HFFc6 (cell line): ENCODE results near the gene TMCC1. TPM values are rescaled to one million over a fixed set of nuclear protein-coding genes. Genes with fewer than 3 reads are reported as not detected.

Experiments used
- DNase-seq: peaks from one replicate; pipeline ENCODE4 v3.0.0-alpha.2; 2018
- H3K27ac Mint-ChIP-seq: 2 replicates; pipeline ENCODE4 v1.8.0; 2020; ENCODE audit warnings: mild to moderate bottlenecking, mixed read lengths
- H3K27me3 Mint-ChIP-seq: 2 replicates; pipeline ENCODE4 v1.8.0; 2021; ENCODE audit warnings: mild to moderate bottlenecking, moderate library complexity, mixed read lengths; ENCODE audit not compliant: insufficient read depth
- H3K36me3 Mint-ChIP-seq: 2 replicates; pipeline ENCODE4 v1.8.0; 2021; ENCODE audit warnings: low read depth, mixed read lengths
- H3K4me1 Mint-ChIP-seq: 2 replicates; pipeline ENCODE4 v1.8.0; 2020; ENCODE audit warnings: low read depth, mixed read lengths
- H3K4me3 Mint-ChIP-seq: 2 replicates; pipeline ENCODE4 v1.8.0; 2020; ENCODE audit warnings: mild to moderate bottlenecking, moderate library complexity, mixed read lengths
- H3K9me3 Mint-ChIP-seq: 2 replicates; pipeline ENCODE4 v1.8.0; 2020; ENCODE audit warnings: mild to moderate bottlenecking, mixed read lengths
- total RNA-seq, 6 experiments: library from RNA; stranded (reverse); fragmentation: NEBNext Ultra II Directional; extraction: Animal tissue kit (Norgen Biotek cat#: 25700); gene quantifications; 2 replicates in 1 of 6; 3 replicates in 5 of 6; pipeline ENCODE4 v1.2.3, GENCODE V29; 2021
- TF ChIP-seq, protein P1 (sequence below): fragments of 200-600 bp; sonication (generic); IDR thresholded peaks from 2 replicates; pipeline ENCODE4 v1.5.0; 2021; ENCODE audit warnings: antibody characterized with exemption, mild to moderate bottlenecking

TMCC1 gene
- total RNA-seq, 6 experiments from 2014 or later, result 14.3 to 20.8 (median 16.7) TPM

DNA sequence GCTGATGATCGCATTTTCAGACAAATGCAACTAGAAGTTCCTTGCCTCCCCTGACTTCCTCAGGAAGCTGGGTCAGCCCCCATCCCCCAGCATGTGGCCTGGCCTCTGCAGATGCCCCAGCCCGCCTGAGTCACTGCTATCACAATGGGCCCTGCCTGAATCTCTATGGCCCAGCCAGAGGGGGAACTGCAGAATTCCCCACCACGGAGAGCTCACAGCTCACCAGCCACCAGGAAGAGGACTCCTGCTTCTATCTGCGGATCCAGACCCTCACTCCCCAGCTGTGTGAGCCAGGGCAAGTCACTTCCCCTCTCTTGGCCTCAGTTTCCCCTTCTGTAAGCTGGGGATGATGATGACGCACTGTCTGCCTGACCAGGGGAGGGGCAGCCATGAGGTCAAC, 293.9 kb downstream of the TMCC1 start:
- H3K9me3 Mint-ChIP-seq, result no peaks in the 10 kb centered on the region
- TF ChIP-seq, protein P1, sequence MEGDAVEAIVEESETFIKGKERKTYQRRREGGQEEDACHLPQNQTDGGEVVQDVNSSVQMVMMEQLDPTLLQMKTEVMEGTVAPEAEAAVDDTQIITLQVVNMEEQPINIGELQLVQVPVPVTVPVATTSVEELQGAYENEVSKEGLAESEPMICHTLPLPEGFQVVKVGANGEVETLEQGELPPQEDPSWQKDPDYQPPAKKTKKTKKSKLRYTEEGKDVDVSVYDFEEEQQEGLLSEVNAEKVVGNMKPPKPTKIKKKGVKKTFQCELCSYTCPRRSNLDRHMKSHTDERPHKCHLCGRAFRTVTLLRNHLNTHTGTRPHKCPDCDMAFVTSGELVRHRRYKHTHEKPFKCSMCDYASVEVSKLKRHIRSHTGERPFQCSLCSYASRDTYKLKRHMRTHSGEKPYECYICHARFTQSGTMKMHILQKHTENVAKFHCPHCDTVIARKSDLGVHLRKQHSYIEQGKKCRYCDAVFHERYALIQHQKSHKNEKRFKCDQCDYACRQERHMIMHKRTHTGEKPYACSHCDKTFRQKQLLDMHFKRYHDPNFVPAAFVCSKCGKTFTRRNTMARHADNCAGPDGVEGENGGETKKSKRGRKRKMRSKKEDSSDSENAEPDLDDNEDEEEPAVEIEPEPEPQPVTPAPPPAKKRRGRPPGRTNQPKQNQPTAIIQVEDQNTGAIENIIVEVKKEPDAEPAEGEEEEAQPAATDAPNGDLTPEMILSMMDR, result no peak
- DNase-seq, result peak; percentile 68
- H3K27ac Mint-ChIP-seq, result peak overlapping the region; percentile 97
- peak overlapping the region; percentile 64 for H3K4me3 Mint-ChIP-seq
- H3K36me3 Mint-ChIP-seq, result peaks cover 4% of the 10 kb centered on the region; the same call in 1 of the 2 replicates
- H3K4me1 Mint-ChIP-seq, result peaks cover 91% of the 10 kb centered on the region
- H3K27me3 Mint-ChIP-seq, result no peaks in the 10 kb centered on the region; the same call in 1 of the 2 replicates

DNA sequence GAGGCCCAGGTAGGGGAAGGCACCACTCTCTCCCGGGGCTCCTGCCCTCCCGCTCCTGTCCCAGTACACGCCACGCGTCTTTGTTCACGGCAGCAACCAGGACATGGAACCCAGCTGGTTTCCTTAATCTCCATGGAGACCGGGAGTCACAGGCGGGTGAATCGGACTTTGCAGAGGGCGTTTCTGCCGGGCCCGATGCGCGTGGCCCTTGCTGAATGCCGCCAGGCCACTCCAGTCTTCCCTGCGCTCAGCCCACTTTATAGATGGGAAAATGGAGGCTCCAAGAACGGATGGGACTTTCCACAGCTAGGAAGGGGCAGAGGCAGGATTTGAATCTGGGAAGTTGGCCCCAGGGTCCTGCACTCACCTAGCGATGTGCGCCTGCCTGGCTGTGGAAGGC, 294.4 kb downstream of the TMCC1 start:
- Mint-ChIP-seq H3K4me3 (peak overlapping the region; percentile 64; the same call in 1 of the 2 replicates), H3K9me3 (no peaks in the 10 kb centered on the region), H3K27ac (peak overlapping the region; percentile 97), H3K36me3 (peaks cover 4% of the 10 kb centered on the region; the same call in 1 of the 2 replicates), H3K27me3 (no peaks in the 10 kb centered on the region; the same call in 1 of the 2 replicates), H3K4me1 (peaks cover 86% of the 10 kb centered on the region)
- no peak for DNase-seq
- TF ChIP-seq, protein P1, result no peak

DNA sequence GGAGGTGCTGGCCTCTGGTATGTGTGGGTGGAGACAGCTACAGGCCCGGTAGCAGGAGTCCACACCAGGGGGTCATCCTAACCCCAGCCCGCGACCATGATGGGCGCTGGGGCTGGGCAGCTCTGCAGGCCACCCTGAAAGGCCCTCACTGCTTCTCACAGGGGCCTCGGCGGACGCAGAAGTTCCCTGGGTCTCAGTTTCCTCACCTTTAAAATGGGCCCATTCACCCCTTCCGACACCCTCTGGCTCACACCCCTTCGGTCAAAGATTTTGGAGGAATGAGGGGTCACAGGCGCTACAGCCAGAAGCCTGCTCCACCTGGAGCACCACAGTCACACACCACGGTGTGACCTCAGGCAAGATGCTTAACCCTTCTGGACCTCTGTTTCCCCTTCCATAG, 295.0 kb downstream of the TMCC1 start:
- DNase-seq, result no peak
- Mint-ChIP-seq H3K27ac (peak overlapping the region; percentile 97), H3K9me3 (no peaks in the 10 kb centered on the region), H3K4me3 (no peak overlapping the region), H3K4me1 (peaks cover 86% of the 10 kb centered on the region), H3K36me3 (peaks cover 4% of the 10 kb centered on the region; the same call in 1 of the 2 replicates), H3K27me3 (no peaks in the 10 kb centered on the region; the same call in 1 of the 2 replicates)
- TF ChIP-seq, protein P1, result no peak

DNA sequence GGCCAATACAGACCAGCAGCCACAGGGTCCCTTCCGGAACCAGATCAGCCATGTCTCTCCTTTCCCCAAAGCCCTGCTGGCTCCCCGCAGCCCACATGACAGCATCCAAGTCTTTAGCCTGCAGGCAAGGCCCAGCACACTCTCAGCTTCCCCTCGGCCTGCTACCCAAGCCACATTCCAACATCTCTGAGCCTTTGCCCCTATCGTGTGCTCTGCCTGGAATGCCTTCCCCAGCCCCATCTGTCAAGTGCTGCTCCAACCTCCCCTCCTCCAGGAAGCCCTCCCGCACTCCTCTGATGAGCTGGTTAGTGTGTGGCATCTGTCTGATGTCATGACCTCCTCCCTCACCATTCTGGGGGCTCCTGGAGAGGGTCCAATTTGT, 295.5 kb downstream of the TMCC1 start:
- Mint-ChIP-seq H3K9me3 (no peaks in the 10 kb centered on the region), H3K4me3 (peak overlapping the region; percentile 38), H3K27me3 (no peaks in the 10 kb centered on the region; the same call in 1 of the 2 replicates), H3K27ac (peak overlapping the region; percentile 97), H3K4me1 (peaks cover 86% of the 10 kb centered on the region), H3K36me3 (peaks cover 4% of the 10 kb centered on the region; the same call in 1 of the 2 replicates)
- DNase-seq, result peak; percentile 25
- TF ChIP-seq, protein P1, result no peak

Other genes with a start within 250 kb of the TMCC1 start
- gene TRH, start 81.0 kb upstream of the TMCC1 start, total RNA-seq, result not detected
- gene ALG1L2, start 188.1 kb upstream of the TMCC1 start, total RNA-seq, result under 1 TPM in 4 of 6 experiments, not detected in 2; 0.32 to 0.85 (median 0.46) TPM